NCI-H2196 (cell line): Measurements from ENCODE around the gene TMC3.

ENCODE experiments used
- DNase-seq: peaks from one replicate; lab custom pipeline; 2025; ENCODE audit not compliant: unreplicated experiment; lab: John Stamatoyannopoulos, UW

The TMC3 gene

DNA sequence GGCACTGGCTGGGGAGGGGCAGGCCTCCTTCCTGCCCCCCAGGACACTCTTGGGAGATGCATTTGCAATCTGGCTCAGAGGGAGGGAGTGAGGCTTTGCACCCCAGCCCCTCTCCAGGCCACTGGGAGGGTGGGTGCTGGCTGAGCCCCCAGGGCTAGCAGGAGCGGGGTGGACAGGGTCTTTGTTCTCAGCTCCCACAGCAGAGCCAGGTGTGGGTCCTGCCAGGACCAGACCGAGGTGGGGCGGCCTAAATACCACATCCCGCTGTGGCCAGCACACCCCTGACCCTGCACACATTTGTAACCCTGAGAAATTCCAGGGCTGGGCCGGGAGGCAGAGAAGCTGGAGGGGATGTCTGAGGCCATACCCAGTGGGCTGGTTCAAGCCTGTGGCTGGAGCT lies 91.1 kb downstream of the TMC3 start:
- no peak for DNase-seq

DNA sequence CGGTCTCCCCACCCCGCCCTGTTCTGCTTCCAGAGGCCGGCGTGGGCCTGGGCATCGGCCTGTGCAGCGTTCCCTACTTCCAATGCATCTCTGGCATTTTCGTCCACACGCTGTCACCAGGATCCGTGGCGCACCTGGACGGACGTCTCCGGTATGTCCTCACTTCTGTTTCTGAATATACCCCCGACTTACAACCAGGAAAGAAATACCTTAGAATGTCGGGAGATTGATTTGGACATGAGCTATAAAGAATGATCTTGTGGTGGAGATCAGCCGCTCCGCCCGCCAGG lies 91.5 kb downstream of the TMC3 start:
- no peak for DNase-seq

DNA sequence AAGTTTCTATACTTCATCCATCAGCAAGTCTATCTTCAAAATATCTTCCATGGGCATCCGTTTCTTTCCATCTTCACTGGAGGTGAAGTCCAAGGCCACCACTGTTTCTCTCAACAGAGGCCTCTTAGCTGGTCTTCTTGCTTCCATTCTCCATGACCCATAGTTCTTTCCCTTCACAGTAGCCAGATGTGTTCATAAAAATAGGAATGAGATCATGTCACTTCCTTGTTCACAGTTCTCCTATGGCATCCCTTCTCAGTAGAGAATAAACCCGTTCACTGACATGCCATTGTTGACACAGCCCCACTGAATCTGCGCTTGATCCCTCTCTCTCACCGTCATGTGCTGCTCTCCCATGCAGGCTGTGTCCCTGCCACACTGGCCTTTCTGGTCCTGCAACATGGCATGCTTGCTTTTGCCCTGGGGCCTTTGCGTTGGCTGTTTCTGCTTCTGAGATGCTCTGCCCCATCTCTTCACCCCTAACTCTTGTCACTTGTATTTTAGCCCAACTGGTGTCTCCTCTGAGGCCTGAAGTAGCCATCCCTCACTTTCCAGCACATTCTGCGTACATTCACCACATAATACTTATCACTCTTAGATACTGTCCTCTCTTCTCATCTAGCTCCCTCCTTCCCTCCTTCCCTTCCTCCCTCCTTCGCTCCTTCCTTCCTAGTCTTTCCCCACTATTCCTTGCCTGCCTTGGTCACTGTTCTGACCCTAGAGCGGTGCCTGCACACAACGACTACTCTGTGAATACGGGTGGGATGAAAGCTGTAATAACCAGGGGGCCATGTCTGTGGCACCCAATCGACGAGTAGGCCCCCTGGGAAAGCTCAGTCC lies 92.0 kb downstream of the TMC3 start:
- DNase-seq = no peak

DNA sequence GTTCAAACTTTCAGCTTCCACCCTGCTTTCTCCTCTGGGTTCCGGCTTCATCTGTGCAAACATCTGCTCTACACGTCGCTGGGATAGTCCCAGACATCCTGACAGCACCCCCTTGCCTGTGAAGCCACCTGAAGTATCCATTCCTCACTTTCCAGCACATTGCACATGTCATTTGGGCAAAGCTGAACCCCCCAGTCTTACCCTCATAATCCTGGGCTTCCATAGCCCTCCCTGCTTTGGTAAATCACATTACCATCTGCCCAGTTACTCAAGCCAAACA lies 92.6 kb downstream of the TMC3 start:
- DNase-seq = no peak
